ENCODE data around the gene ZBTB2. TPM values are rescaled to one million over a fixed set of nuclear protein-coding genes. Genes with fewer than 3 reads are reported as not detected.

ZBTB2 gene
- total and polyA plus RNA-seq, 2 of the 4 experiments (the other 2 are of a cell fraction), result 11.8 to 17.7 TPM

- Histone ChIP-seq H3K27me3 (ENCODE audit: control insufficient read depth, insufficient read depth, low read length) (no peaks in the 10 kb centered on the region), H3K9me1 (ENCODE audit: insufficient read depth, low read length) (peaks cover 5% of the 10 kb centered on the region; the same call in 1 of the 2 replicates), H3K18ac (ENCODE audit: low read depth, low read length) (no peak overlapping the region), H2BK5ac (ENCODE audit: low read depth, low read length, poor library complexity, severe bottlenecking) (no peak overlapping the region), H3K4me1 (ENCODE audit: control insufficient read depth, insufficient read depth, low read length) (peaks cover 4% of the 10 kb centered on the region; the same call in 1 of the 2 replicates), H4K91ac (ENCODE audit: insufficient read depth, low read depth, low read length) (no peak overlapping the region), H2BK120ac (ENCODE audit: low read depth, low read length) (no peak overlapping the region), H2BK20ac (ENCODE audit: low read depth, low read length) (no peak overlapping the region), H2BK15ac (ENCODE audit: low read depth, low read length) (no peak overlapping the region), H3K14ac (replicated peaks; ENCODE audit: low read depth, low read length) (no peak overlapping the region), H3K9ac (ENCODE audit: low read depth, low read length) (no peak overlapping the region), H4K8ac (ENCODE audit: low read depth in 2 of 2, low read length in 2 of 2) (no peak overlapping the region), H3K56ac (ENCODE audit: extremely low read depth, insufficient read depth, low read length) (no peak overlapping the region), H3K4me3 (ENCODE audit: insufficient read depth, low read depth, low read length) (no peak overlapping the region), H2AFZ (replicated peaks; ENCODE audit: low read length, poor library complexity) (no peak overlapping the region), H3K4ac (ENCODE audit: low read depth, low read length) (no peak overlapping the region), H4K20me1 (ENCODE audit: insufficient read depth, low read length) (peaks cover 70% of the 10 kb centered on the region), H3K36me3 (ENCODE audit: control insufficient read depth, insufficient read depth, low read length) (peaks cover 9% of the 10 kb centered on the region), H3K23ac (ENCODE audit: low read depth, low read length) (no peak overlapping the region), H3K79me1 (ENCODE audit: low read depth in 1 of 2, low read length in 2 of 2) (peaks cover 4 to 49% of the 10 kb centered on the region in 2 experiments; a peak in 3 of 4 replicates), H2AK5ac (ENCODE audit: low read depth, low read length) (no peak overlapping the region), H4K5ac (ENCODE audit: low read depth, low read length) (no peak overlapping the region), H3K27ac (ENCODE audit: insufficient read depth, low read length) (no peak overlapping the region), H3K9me3 (ENCODE audit: control insufficient read depth, insufficient read depth, low read length) (no peaks in the 10 kb centered on the region), H2AK9ac (replicated peaks; ENCODE audit: low read depth, low read length, poor library complexity) (no peak overlapping the region), H3K4me2 (ENCODE audit: low read depth, low read length) (no peak overlapping the region)
- in situ Hi-C loops (cut with MboI; ENCODE audit: low sequenced_read_pairs), result no loop called here
- intact Hi-C loops (cut with micrococcal nuclease), result no loop called here
- BruUV-seq (replicated peaks), result no TSS peak
- TF ChIP-seq RCOR1 (IDR thresholded peaks at IDR 0.05; ENCODE audit: insufficient replicate concordance, low read length) (no peak), CTCF (conservative IDR thresholded peaks at IDR 0.05; ENCODE audit: low read depth, low read length) (no peak), CEBPB (IDR thresholded peaks at IDR 0.05; ENCODE audit: low read depth, low read length) (no peak), ELK1 (IDR thresholded peaks at IDR 0.05; ENCODE audit: borderline replicate concordance, low read depth, low read length) (no peak), SMC3 (IDR thresholded peaks at IDR 0.05; ENCODE audit: low read depth, low read length) (no peak), CHD1 (IDR thresholded peaks at IDR 0.05; ENCODE audit: low read depth, low read length) (no peak), RFX5 (IDR thresholded peaks at IDR 0.05; ENCODE audit: low read depth, low read length) (no peak), MAZ (IDR thresholded peaks at IDR 0.05; ENCODE audit: borderline replicate concordance, low read depth, low read length) (no peak), MXI1 (IDR thresholded peaks at IDR 0.05; ENCODE audit: borderline replicate concordance, low read depth, low read length) (no peak), USF2 (IDR thresholded peaks at IDR 0.05; ENCODE audit: low read depth, low read length) (no peak), NFE2L2 (IDR thresholded peaks at IDR 0.05; ENCODE audit: low read depth, low read length) (no peak), RAD21 (IDR thresholded peaks at IDR 0.05; ENCODE audit: low read length) (no peak), MAFK (IDR thresholded peaks at IDR 0.05; ENCODE audit: low read depth, low read length) (no peak), FOS (IDR thresholded peaks at IDR 0.05; ENCODE audit: low read depth, low read length) (no peak), POLR2A (IDR thresholded peaks at IDR 0.05; ENCODE audit: low read depth, low read length) (no peak), BHLHE40 (IDR thresholded peaks at IDR 0.05; ENCODE audit: low read depth, low read length) (no peak)
- CTCF ChIA-PET, result no interaction called here
- dilution Hi-C loops (cut with HindIII; ENCODE audit: low sequenced_read_pairs, unreplicated experiment), result no loop called here
- ATAC-seq (ENCODE audit: low read depth) (no peak), DNase-seq (no peak)
- POLR2A ChIA-PET (ENCODE audit: unreplicated experiment), result no interaction called here
- 100% methylated on average over 1 of the region's 3 CpGs; no CpG with 5 or more reads in 1 of the 2 experiments for WGBS, 2 experiments (ENCODE audit: extremely low coverage in 2 of 2, insufficient read length in 1 of 2)
Measured at GRCh38 chr6:151399679-151400078, 8.3 kb upstream of the ZBTB2 start.

Measured in IMR-90 (cell line).